Naive thymus-derived CD4-positive, alpha-beta T cell (primary cell): Measurements from ENCODE around the gene ILK. TPM values are rescaled to one million over a fixed set of nuclear protein-coding genes. Genes with fewer than 3 reads are reported as not detected.

Experiments
- ATAC-seq: fragments of 150-1000 bp; cut with Tn5 transposase; 2 replicates; pipeline ENCODE4 v1.10.0; 2021; ENCODE audit warnings: mild to moderate bottlenecking, moderate library complexity
- CTCF ChIA-PET: fragments of 350-600 bp; sonication (Branson Sonifier 250); formaldehyde crosslinking; loops from one replicate; lab custom pipeline; 2021; ENCODE audit warnings: antibody characterized with exemption; lab: Charles Lee
- POLR2A ChIA-PET: fragments of 350-600 bp; sonication (Branson Sonifier 250); formaldehyde crosslinking; loops from one replicate; lab custom pipeline; 2021; ENCODE audit warnings: antibody characterized with exemption, inconsistent platforms; lab: Charles Lee
- DNase-seq, 9 donors: peaks; one replicate each; pipeline versions ENCODE4 v3.0.0 to v3.0.0-alpha.2; 2020 to 2022; ENCODE audit warnings: mixed read lengths in 1 of 9
- H3K27ac ChIP-seq: one replicate; pipeline ENCODE4 v1.7.0; 2013; ENCODE audit warnings: mild to moderate bottlenecking, low read depth, low read length, moderate library complexity
- H3K27me3 ChIP-seq, 2 donors: one replicate each; pipeline ENCODE4 v1.7.0; 2013; ENCODE audit warnings: low read length in 2 of 2, mild to moderate bottlenecking in 2 of 2, moderate library complexity in 2 of 2; ENCODE audit not compliant: control insufficient read depth in 2 of 2, insufficient read depth in 2 of 2
- H3K36me3 ChIP-seq, 3 experiments: 1 replicate in 2 of 3; 2 replicates in 1 of 3; pipeline ENCODE4 v1.7.0; 2013; ENCODE audit warnings: low read length in 3 of 3, mild to moderate bottlenecking in 3 of 3, moderate library complexity in 1 of 3; ENCODE audit not compliant: insufficient read depth in 3 of 3, control insufficient read depth in 2 of 3
- H3K4me1 ChIP-seq, 2 donors: one replicate each; pipeline ENCODE4 v1.7.0; 2013; ENCODE audit warnings: low read length in 2 of 2, mild to moderate bottlenecking in 2 of 2, moderate library complexity in 1 of 2; ENCODE audit not compliant: control insufficient read depth in 2 of 2, insufficient read depth in 2 of 2
- H3K4me3 ChIP-seq: 2 replicates; pipeline ENCODE4 v1.7.0; 2013; ENCODE audit warnings: mild to moderate bottlenecking, low read length
- H3K9me3 ChIP-seq, 3 experiments: 1 replicate in 2 of 3; 2 replicates in 1 of 3; pipeline ENCODE4 v1.7.0; 2013; ENCODE audit warnings: low read length in 3 of 3; ENCODE audit not compliant: control insufficient read depth in 2 of 3
- H3K27ac Mint-ChIP-seq, 9 donors: one replicate each; pipeline ENCODE4 v1.8.0; 2020 to 2022; ENCODE audit warnings: mixed read lengths in 9 of 9, mild to moderate bottlenecking in 8 of 9, moderate library complexity in 5 of 9, inconsistent platforms in 2 of 9
- H3K27me3 Mint-ChIP-seq, 5 donors: one replicate each; pipeline ENCODE4 v1.8.0; 2021 to 2022; ENCODE audit warnings: mixed read lengths in 5 of 5, mild to moderate bottlenecking in 1 of 5
- H3K36me3 Mint-ChIP-seq, 5 donors: one replicate each; pipeline ENCODE4 v1.8.0; 2020 to 2022; ENCODE audit warnings: mixed read lengths in 5 of 5, mild to moderate bottlenecking in 3 of 5, inconsistent platforms in 1 of 5
- H3K4me1 Mint-ChIP-seq, 7 donors: one replicate each; pipeline ENCODE4 v1.8.0; 2020 to 2022; ENCODE audit warnings: mixed read lengths in 7 of 7, mild to moderate bottlenecking in 3 of 7, inconsistent platforms in 1 of 7
- H3K4me3 Mint-ChIP-seq, 10 donors: one replicate each; pipeline ENCODE4 v1.8.0; 2020 to 2022; ENCODE audit warnings: mild to moderate bottlenecking in 10 of 10, mixed read lengths in 10 of 10, moderate library complexity in 6 of 10, inconsistent platforms in 2 of 10
- H3K9me3 Mint-ChIP-seq, 11 donors: one replicate each; pipeline ENCODE4 v1.8.0; 2020 to 2022; ENCODE audit warnings: mixed read lengths in 11 of 11, mild to moderate bottlenecking in 4 of 11, inconsistent platforms in 1 of 11, moderate library complexity in 1 of 11
- intact Hi-C, 2 donors: fragments of 100-400 bp; cut with micrococcal nuclease; formaldehyde crosslinking; loops; one replicate each; pipeline ENCODE4 v1.15.1; 2023
- polyA plus RNA-seq, 2 donors: library from polyadenylated mRNA; unstranded; fragments of 300-500 nt; fragmentation: Illumina TruSeq; gene quantifications; one replicate each; pipeline ENCODE4 v1.2.3, GENCODE V29; 2021
- total RNA-seq, 6 experiments: library from RNA in 5 of 6; stranded (reverse) in 5 of 6; gene quantifications; 1 replicate in 5 of 6; 2 replicates in 1 of 6; pipeline ENCODE4 v1.2.3 and lab custom pipeline; 2021 to 2026

ILK gene
- total and polyA plus RNA-seq, 7 experiments from 2014 or later = 34.4 to 165 (median 79.7) TPM

DNA sequence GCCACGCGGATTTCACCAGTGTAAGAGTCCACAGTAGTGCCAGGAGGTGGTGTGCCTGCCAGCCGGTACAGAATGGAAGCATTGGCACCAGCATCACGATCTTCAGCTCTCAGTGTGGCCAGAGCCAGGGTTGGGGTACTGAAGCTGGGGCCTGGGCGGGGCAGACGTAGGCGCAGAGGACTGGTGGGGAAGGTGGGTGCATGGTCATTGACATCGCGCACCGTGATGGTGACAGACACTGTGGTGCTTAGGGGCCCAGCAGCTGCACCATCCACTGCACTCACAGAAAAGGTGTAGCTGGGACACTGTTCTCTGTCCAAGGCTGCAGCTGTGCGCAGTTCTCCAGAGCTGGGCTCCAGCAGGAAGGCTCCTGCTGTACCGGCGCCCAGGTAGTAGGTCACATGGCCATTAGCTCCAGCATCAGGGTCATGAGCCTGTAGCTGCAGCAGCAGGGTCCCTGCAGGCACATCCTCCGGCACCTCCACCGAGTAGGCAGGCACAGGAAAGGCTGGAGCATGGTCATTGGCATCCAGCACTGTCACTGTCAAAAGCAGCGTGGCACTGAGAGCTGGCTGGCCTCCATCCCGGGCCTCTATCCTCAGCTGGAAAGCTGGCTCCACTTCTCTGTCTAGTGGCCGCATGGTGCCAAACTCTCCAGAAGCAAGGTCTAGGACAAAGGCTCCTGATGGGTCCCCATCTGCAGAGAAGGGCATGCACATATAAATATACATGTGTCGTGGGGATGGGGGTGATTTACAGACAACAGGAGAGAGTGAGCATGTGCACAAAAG is 23.6 kb downstream of the ILK start:
- no peaks in the 10 kb centered on the region for H3K9me3 ChIP-seq
- H3K4me3 ChIP-seq = peak overlapping the region; percentile 32
- DNase-seq = no peak
- Mint-ChIP-seq H3K36me3 (peaks cover 0 to 47% (median 19%) of the 10 kb centered on the region in 5 donors), H3K27me3 (no peaks in the 10 kb centered on the region), H3K4me3 (peak overlapping the region; percentile 8 to 75 (median 56)), H3K9me3 (peaks cover 0 to under 1% (median 0%) of the 10 kb centered on the region in 11 donors), H3K27ac (peak overlapping the region; percentile 35 to 89 (median 57)), H3K4me1 (peaks cover 11 to 29% (median 19%) of the 10 kb centered on the region in 7 donors)
- peaks cover 8% of the 10 kb centered on the region in 2 donors for H3K4me1 ChIP-seq
- ATAC-seq = no peak
- ChIA-PET CTCF (interaction anchor here (0.6 to 1.3 kb wide), 4 partner anchors 9 to 56 kb away, joined by 3 to 4 read pairs (median 3); partner anchors contain the start of genes MRPL17 and TAF10), POLR2A (interaction anchor here (0.5 to 3.5 kb wide), 3 partner anchors 15 to 40 kb away, joined by 3 to 20 read pairs (median 6); partner anchors contain the start of gene TAF10)
- no peaks in the 10 kb centered on the region for H3K27me3 ChIP-seq
- intact Hi-C loops = no loop called here
- peak overlapping the region; percentile 55 for H3K27ac ChIP-seq
- H3K36me3 ChIP-seq = peaks cover 0 to 55% (median 0%) of the 10 kb centered on the region in 3 experiments

DNA sequence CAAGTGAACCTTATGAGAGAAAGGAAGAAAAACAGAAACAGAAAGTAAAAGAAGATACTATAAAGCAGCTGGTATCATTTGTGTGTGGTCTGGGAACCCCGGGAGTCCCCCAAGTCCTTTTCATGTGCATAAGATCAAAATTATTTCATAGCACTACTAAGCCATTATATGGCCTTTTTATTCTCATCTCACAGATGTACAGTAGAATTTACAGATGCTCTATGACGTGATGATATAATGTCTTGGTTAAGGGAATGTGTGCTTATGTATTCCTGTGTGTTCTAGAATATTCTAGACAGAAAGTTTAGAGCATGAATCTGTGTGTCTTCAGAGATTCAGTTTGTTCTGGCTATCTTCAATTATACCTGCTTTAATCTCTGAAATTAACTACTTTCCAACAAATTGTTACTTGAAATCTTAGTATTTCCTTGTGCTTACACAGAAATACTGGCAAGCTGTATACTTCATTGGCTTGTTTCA is 24.2 kb downstream of the ILK start:
- CTCF ChIA-PET = interaction anchor here (0.6 to 1.3 kb wide), 4 partner anchors 10 to 55 kb away, joined by 3 to 4 read pairs (median 3); partner anchors contain the start of genes MRPL17 and TAF10
- H3K27ac ChIP-seq = peak overlapping the region; percentile 55
- Mint-ChIP-seq H3K27me3 (no peaks in the 10 kb centered on the region), H3K36me3 (peaks cover 0 to 47% (median 19%) of the 10 kb centered on the region in 5 donors), H3K9me3 (peaks cover 0 to 1% (median 0%) of the 10 kb centered on the region in 11 donors), H3K4me3 (peak overlapping the region; percentile 8 to 75 (median 50)), H3K27ac (peak overlapping the region; percentile 10 to 89 (median 63)), H3K4me1 (peaks cover 11 to 29% (median 19%) of the 10 kb centered on the region in 7 donors)
- H3K4me3 ChIP-seq = peak overlapping the region; percentile 32
- H3K4me1 ChIP-seq = peaks cover 8% of the 10 kb centered on the region in 2 donors
- H3K9me3 ChIP-seq = no peaks in the 10 kb centered on the region
- DNase-seq (peak in 5 of 9 donors; percentile 18 to 43 (median 32)), ATAC-seq (peak; percentile 76)
- H3K36me3 ChIP-seq = peaks cover 0 to 61% (median 0%) of the 10 kb centered on the region in 3 experiments
- H3K27me3 ChIP-seq = no peaks in the 10 kb centered on the region
- intact Hi-C loops = no loop called here
- POLR2A ChIA-PET = interaction anchor here (1.9 to 3.5 kb wide), 2 partner anchors 16 kb away, joined by 6 to 20 read pairs; partner anchors contain the start of gene TAF10

DNA sequence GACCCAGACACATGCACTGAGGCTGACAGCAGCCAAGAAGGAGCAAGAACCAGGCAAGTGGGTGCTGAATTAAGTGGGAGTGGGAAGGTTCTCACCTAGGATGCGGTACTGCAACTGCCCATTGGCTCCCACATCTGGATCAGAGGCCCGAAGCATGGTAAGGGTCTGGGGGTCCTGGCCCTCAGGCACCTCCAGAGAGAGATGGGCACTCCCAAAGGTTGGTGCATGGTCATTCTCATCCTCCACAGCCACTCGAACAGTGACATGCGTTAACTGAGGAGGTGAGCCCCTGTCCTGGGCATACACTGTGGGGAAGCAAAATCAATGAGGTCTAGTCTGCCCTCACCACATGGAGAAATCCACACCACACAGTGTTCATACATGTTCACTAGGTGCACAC is 25.0 kb downstream of the ILK start:
- no peak for ATAC-seq
- Mint-ChIP-seq H3K27me3 (no peaks in the 10 kb centered on the region), H3K9me3 (peaks cover 0 to 1% (median 0%) of the 10 kb centered on the region in 11 donors), H3K4me3 (no peak overlapping the region), H3K27ac (peak overlapping the region in 7 of 9 donors; percentile 4 to 84 (median 78)), H3K4me1 (peaks cover 11 to 29% (median 19%) of the 10 kb centered on the region in 7 donors), H3K36me3 (peaks cover 0 to 49% (median 19%) of the 10 kb centered on the region in 5 donors)
- Histone ChIP-seq H3K9me3 (no peaks in the 10 kb centered on the region), H3K4me1 (peaks cover 8% of the 10 kb centered on the region in 2 donors), H3K36me3 (peaks cover 0 to 69% (median 0%) of the 10 kb centered on the region in 3 experiments), H3K27ac (peak overlapping the region; percentile 55), H3K4me3 (no peak overlapping the region), H3K27me3 (no peaks in the 10 kb centered on the region)
- intact Hi-C loops = no loop called here
- no peak for DNase-seq
- ChIA-PET POLR2A (interaction anchor here (1.9 to 3.5 kb wide), 2 partner anchors 15 to 16 kb away, joined by 6 to 20 read pairs; partner anchors contain the start of gene TAF10), CTCF (interaction anchor here (1.3 kb wide), 1 partner anchor 11 kb away, joined by 4 read pairs; no protein-coding TSS in a partner anchor)

DNA sequence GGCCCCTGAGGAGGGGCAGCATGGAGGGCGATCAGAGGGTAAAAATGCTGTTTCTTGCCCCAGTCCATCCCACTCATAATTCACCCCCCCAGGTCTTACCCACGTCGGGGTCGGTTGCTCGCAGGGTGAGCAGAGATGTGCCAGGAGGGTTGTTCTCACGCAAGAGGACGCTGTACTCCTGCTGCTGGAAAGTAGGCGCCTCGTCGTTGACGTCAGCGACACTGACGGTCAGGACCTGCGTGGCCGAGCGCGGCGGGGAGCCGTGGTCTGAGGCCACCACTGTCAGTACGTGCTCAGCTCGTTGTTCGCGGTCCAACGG is 26.0 kb downstream of the ILK start:
- Histone ChIP-seq H3K4me3 (no peak overlapping the region), H3K27me3 (no peaks in the 10 kb centered on the region), H3K4me1 (peaks cover 8% of the 10 kb centered on the region in 2 donors), H3K9me3 (no peaks in the 10 kb centered on the region), H3K36me3 (peaks cover 0 to 67% (median 0%) of the 10 kb centered on the region in 3 experiments), H3K27ac (no peak overlapping the region)
- no peak for DNase-seq
- ChIA-PET CTCF (no interaction called here), POLR2A (interaction anchor here (0.7 to 3.5 kb wide), 2 partner anchors 11 to 17 kb away, joined by 3 to 20 read pairs; partner anchors contain the start of genes TAF10 and TPP1)
- Mint-ChIP-seq H3K36me3 (peaks cover 0 to 41% (median 14%) of the 10 kb centered on the region in 5 donors), H3K4me3 (no peak overlapping the region), H3K27ac (no peak overlapping the region), H3K27me3 (no peaks in the 10 kb centered on the region), H3K9me3 (peaks cover 0 to 1% (median 0%) of the 10 kb centered on the region in 11 donors), H3K4me1 (peaks cover 11 to 23% (median 19%) of the 10 kb centered on the region in 7 donors)
- no peak for ATAC-seq
- intact Hi-C loops = no loop called here

DNA sequence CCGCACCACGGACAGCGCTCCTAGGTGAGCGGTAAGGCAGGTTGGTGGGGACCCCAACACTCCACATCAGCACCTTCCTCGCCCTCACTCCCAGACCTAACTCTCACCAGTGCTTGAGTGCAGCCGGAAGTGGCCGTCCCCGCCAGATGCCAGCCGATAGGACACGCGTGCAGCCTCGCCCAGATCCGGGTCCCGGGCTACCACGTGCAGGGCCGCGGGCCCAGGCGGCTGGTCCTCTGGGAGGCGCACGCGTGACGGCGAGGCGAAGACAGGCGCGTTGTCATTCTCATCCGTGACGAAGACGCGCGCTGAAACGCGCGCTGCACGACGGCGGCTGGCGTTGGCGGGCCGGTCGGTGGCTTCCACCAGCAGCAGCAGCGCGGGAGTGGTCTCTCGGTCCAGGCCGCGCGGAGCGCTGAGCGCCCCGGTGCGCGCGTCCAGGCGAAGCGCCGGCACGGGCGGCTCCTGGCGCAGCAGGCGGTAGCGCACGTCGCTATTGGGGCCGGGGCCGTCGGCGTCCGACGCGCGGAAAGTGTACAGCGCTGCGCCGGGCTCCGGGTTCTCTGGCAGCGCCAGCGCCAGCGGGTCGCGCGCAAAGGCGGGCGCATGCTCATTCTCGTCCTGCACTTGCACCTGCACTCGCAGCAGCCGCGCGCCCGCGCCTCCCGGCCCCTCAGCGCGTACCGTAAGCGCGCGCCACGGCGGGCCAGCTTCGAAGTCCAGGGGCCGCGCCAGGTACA is 26.5 kb downstream of the ILK start:
- Mint-ChIP-seq H3K36me3 (peaks cover 0 to 38% (median 14%) of the 10 kb centered on the region in 5 donors), H3K9me3 (peaks cover 0 to 1% (median 0%) of the 10 kb centered on the region in 11 donors), H3K4me3 (no peak overlapping the region), H3K27ac (no peak overlapping the region), H3K27me3 (no peaks in the 10 kb centered on the region), H3K4me1 (peaks cover 11 to 22% (median 19%) of the 10 kb centered on the region in 7 donors)
- no peak overlapping the region for H3K27ac ChIP-seq
- peaks cover 8% of the 10 kb centered on the region in 2 donors for H3K4me1 ChIP-seq
- POLR2A ChIA-PET = interaction anchor here (3.5 kb wide), 1 partner anchor 18 kb away, joined by 20 read pairs; the partner anchor contains the start of gene TAF10
- H3K4me3 ChIP-seq = no peak overlapping the region
- no peak for DNase-seq
- CTCF ChIA-PET = no interaction called here
- ATAC-seq = no peak
- H3K36me3 ChIP-seq = peaks cover 0 to 62% (median 0%) of the 10 kb centered on the region in 3 experiments
- intact Hi-C loops = no loop called here
- H3K9me3 ChIP-seq = no peaks in the 10 kb centered on the region
- no peaks in the 10 kb centered on the region for H3K27me3 ChIP-seq
